Activated CD8-positive, alpha-beta T cell treated with anti-CD3 and anti-CD28 coated beads, Interleukin-2, amount 10 ng/mL, durations not matched to agents 7 days and 5 days (primary cell): ENCODE results near the gene DNMT3A. TPM values are rescaled to one million over a fixed set of nuclear protein-coding genes. Genes with fewer than 3 reads are reported as not detected.

Experiments used
- ATAC-seq: fragments of 150-1000 bp; cut with Tn5 transposase; one replicate; pipeline ENCODE4 v1.10.0; 2021; ENCODE audit warnings: moderate library complexity
- CTCF ChIA-PET: fragments of 350-600 bp; sonication (Branson Sonifier 250); formaldehyde crosslinking; loops from one replicate; lab custom pipeline; 2021; ENCODE audit warnings: antibody characterized with exemption; lab: Charles Lee
- POLR2A ChIA-PET: fragments of 350-600 bp; sonication (Branson Sonifier 250); formaldehyde crosslinking; loops from one replicate; lab custom pipeline; 2021; ENCODE audit warnings: antibody characterized with exemption; lab: Charles Lee
- DNase-seq: peaks from one replicate; pipeline ENCODE4 v3.0.0-alpha.2; 2020
- H3K27ac Mint-ChIP-seq: one replicate; pipeline ENCODE4 v1.8.0; 2021; ENCODE audit warnings: mild to moderate bottlenecking, mixed read lengths
- H3K27me3 Mint-ChIP-seq: one replicate; pipeline ENCODE4 v1.8.0; 2021; ENCODE audit warnings: low read depth, mixed read lengths
- H3K36me3 Mint-ChIP-seq: one replicate; pipeline ENCODE4 v1.8.0; 2021; ENCODE audit warnings: low read depth, mixed read lengths
- H3K4me1 Mint-ChIP-seq: one replicate; pipeline ENCODE4 v1.8.0; 2021; ENCODE audit warnings: low read depth, mixed read lengths
- H3K4me3 Mint-ChIP-seq: one replicate; pipeline ENCODE4 v1.8.0; 2021; ENCODE audit warnings: mild to moderate bottlenecking, mixed read lengths
- H3K9me3 Mint-ChIP-seq: one replicate; pipeline ENCODE4 v1.8.0; 2022; ENCODE audit warnings: mixed read lengths; ENCODE audit not compliant: insufficient read depth
- total RNA-seq, 2 experiments: library from RNA; stranded (reverse); gene quantifications; one replicate each; pipeline ENCODE4 v1.2.3, GENCODE V29; 2021

Gene DNMT3A
- total RNA-seq, 2 experiments from 2014 or later: 76.4 to 79.8 TPM

DNA sequence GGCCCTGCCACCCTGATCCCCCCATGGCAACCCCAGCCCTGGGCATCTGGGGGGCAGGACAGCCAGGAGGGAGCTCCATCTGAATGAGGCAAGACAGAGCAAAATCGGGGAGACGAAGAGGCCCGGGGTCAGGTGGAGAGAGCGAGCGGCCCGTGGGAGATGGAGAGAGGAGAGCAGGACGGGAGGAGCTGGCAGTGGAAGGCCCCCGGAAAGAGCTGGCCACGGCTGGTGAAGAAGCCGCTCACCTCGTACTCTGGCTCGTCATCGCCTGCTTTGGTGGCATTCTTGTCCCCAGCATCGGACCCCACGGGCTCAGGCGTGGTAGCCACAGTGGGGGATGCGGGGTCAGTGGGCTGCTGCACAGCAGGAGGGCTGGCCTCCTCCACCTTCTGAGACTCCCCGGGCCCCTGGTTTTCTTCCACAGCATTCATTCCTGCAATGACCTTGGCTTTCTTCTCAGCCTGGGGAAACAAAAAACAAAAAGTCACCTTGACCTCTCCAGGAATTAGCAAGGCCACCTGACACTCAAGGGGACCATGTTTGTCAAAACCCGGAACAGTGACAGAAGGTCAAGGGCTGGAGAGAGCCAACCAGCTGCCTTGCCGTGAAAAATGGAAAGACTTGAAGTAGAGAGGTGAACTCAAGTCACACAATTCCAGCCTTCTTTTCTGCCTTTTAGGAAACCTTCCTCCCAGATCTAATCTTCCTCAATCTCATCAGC, 93.8 kb downstream of the DNMT3A start:
- ChIA-PET POLR2A (no interaction called here), CTCF (no interaction called here)
- Mint-ChIP-seq H3K9me3 (no peaks in the 10 kb centered on the region), H3K27ac (no peak overlapping the region), H3K4me1 (peaks cover 24% of the 10 kb centered on the region), H3K4me3 (no peak overlapping the region), H3K27me3 (no peaks in the 10 kb centered on the region), H3K36me3 (peaks cover 44% of the 10 kb centered on the region)
- no peak for DNase-seq
- ATAC-seq: no peak

DNA sequence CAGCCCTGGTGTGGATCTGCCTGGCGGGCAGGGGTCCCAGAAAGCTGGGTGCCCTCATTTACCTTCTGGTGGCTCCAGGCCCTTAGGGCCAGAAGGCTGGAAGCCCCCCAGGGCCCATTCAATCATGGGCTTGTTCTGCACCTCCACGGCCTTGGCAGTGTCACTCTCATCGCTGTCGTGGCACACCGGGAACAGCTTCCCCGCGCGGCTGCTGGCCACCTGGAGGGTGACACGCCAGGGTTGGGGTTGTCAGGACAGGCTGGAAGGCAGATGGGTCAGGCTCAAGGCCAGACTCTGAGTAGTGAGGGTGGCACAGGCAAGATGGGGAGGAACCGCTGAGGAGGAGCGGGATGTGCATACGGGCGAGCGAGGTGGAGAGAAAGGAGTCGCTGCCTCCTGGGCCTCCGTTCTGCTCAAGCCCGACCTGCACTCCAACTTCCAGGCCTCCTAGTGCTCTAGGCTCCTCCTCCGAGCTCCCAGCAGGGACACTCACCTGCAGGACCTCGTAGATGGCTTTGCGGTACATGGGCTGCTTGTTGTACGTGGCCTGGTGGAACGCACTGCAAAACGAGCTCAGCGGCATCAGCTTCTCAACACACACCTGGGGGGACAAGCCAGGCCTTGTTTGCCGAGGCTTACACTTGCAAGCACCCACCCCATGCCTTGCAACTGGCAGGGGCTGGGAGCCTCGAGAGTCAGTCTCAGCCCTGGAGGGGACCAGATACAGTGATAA, 95.0 kb downstream of the DNMT3A start:
- no peak overlapping the region for H3K27ac Mint-ChIP-seq
- H3K9me3 Mint-ChIP-seq: no peaks in the 10 kb centered on the region
- H3K36me3 Mint-ChIP-seq: peaks cover 50% of the 10 kb centered on the region
- H3K4me1 Mint-ChIP-seq: peaks cover 23% of the 10 kb centered on the region
- ATAC-seq (no peak), DNase-seq (no peak)
- H3K27me3 Mint-ChIP-seq: no peaks in the 10 kb centered on the region
- ChIA-PET CTCF (interaction anchor here (1.0 kb wide), 1 partner anchor 27 kb away, joined by 3 read pairs; no protein-coding TSS in a partner anchor), POLR2A (no interaction called here)
- no peak overlapping the region for H3K4me3 Mint-ChIP-seq

DNA sequence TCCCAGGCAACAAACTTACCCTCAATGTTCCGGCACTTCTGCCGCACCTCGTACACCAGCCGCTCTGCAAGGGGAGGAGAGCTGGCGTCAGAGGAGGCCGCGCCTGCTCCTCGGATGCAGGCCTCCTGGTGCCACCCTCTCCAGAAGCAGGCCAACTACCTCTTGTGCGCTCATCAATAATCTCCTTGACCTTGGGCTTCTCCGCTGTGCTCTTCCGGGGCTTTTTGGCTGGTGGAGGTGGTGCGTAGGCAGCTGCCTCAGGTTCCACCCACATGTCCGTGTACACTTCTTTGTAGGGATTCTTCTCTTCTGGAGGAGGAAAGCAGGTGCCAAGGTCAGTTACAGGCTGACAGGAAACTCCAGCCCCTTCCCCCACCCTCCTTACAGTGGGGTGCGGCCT, 95.7 kb downstream of the DNMT3A start:
- Mint-ChIP-seq H3K4me3 (no peak overlapping the region), H3K27ac (no peak overlapping the region), H3K27me3 (no peaks in the 10 kb centered on the region), H3K36me3 (peaks cover 50% of the 10 kb centered on the region), H3K4me1 (peaks cover 19% of the 10 kb centered on the region), H3K9me3 (no peaks in the 10 kb centered on the region)
- ATAC-seq: no peak
- ChIA-PET CTCF (no interaction called here), POLR2A (no interaction called here)
- no peak for DNase-seq

GRCh38 chr2:25245141-25245540, 96.6 kb downstream of the DNMT3A start:
- ATAC-seq (no peak), DNase-seq (no peak)
- peaks cover 50% of the 10 kb centered on the region for H3K36me3 Mint-ChIP-seq
- no peaks in the 10 kb centered on the region for H3K27me3 Mint-ChIP-seq
- no peak overlapping the region for H3K4me3 Mint-ChIP-seq
- POLR2A ChIA-PET: no interaction called here
- CTCF ChIA-PET: no interaction called here
- H3K4me1 Mint-ChIP-seq: peaks cover 11% of the 10 kb centered on the region
- no peaks in the 10 kb centered on the region for H3K9me3 Mint-ChIP-seq
- no peak overlapping the region for H3K27ac Mint-ChIP-seq

DNA sequence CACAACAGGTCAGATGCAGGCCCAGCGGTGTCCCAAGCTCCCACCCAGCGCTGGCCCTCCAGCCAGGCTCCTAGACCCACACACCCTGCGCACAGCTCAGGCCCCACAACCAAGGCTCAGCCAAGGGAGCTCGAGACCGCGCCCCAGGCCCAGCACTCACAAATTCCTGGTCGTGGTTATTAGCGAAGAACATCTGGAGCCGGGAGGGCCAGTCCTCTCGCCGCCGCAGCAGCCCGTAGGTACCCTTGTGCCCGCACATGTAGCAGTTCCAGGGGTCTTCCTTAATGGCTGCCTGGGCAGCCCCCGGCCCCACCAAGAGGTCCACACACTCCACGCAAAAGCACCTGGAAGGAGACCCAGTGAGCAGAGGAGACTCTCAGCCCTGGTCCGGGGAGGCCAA, 97.7 kb downstream of the DNMT3A start:
- H3K9me3 Mint-ChIP-seq: no peaks in the 10 kb centered on the region
- peaks cover 51% of the 10 kb centered on the region for H3K36me3 Mint-ChIP-seq
- ATAC-seq (no peak), DNase-seq (no peak)
- H3K4me1 Mint-ChIP-seq: peaks cover 4% of the 10 kb centered on the region
- CTCF ChIA-PET: no interaction called here
- no peak overlapping the region for H3K27ac Mint-ChIP-seq
- no peak overlapping the region for H3K4me3 Mint-ChIP-seq
- H3K27me3 Mint-ChIP-seq: no peaks in the 10 kb centered on the region
- POLR2A ChIA-PET: interaction anchor here (0.6 kb wide), 1 partner anchor 30 kb away, joined by 3 read pairs; no protein-coding TSS in a partner anchor

DNA sequence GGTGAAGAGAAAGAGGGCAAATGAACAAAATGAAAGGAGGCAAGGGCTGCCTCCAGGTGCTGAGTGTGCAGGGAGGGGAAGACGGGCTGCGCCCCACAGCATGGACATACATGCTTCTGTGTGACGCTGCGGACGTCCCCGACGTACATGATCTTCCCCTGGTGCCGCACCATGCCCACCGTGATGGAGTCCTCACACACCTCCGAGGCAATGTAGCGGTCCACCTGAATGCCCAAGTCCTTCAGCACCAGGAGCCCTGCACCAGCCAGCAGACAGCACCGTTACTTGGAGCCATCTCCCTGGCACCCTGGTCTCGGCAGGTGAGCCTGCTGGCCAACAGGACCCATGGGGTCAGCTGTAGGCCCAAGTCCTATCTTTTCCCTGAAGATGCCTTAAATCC, 100.3 kb downstream of the DNMT3A start:
- H3K9me3 Mint-ChIP-seq: no peaks in the 10 kb centered on the region
- ChIA-PET POLR2A (no interaction called here), CTCF (no interaction called here)
- H3K27ac Mint-ChIP-seq: no peak overlapping the region
- no peak overlapping the region for H3K4me3 Mint-ChIP-seq
- peaks cover 4% of the 10 kb centered on the region for H3K4me1 Mint-ChIP-seq
- ATAC-seq (no peak), DNase-seq (no peak)
- H3K27me3 Mint-ChIP-seq: no peaks in the 10 kb centered on the region
- peaks cover 53% of the 10 kb centered on the region for H3K36me3 Mint-ChIP-seq

DNA sequence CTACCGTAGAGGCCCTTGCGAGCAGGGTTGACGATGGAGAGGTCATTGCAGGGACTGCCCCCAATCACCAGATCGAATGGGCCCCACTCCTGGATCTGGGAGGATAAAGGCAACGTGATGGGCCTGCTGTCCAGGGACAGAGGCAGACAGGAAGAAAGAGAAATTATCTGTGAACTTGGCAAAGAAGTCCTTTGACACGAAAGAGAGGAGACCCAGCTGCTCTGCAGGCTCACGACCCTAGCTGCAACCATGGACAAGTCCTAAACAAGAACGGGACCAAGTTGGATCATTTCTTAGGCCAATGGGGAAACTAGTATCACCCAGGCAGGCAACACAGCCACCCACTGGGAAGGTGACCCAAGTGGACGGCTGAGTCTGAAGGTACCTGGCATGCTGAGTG, 101.1 kb downstream of the DNMT3A start:
- no peaks in the 10 kb centered on the region for H3K27me3 Mint-ChIP-seq
- H3K27ac Mint-ChIP-seq: no peak overlapping the region
- no peak overlapping the region for H3K4me3 Mint-ChIP-seq
- CTCF ChIA-PET: interaction anchor here (0.8 kb wide), 1 partner anchor 136 kb away, joined by 3 read pairs; no protein-coding TSS in a partner anchor
- peaks cover 50% of the 10 kb centered on the region for H3K36me3 Mint-ChIP-seq
- H3K4me1 Mint-ChIP-seq: peaks cover 4% of the 10 kb centered on the region
- POLR2A ChIA-PET: no interaction called here
- DNase-seq (no peak), ATAC-seq (no peak)
- H3K9me3 Mint-ChIP-seq: no peaks in the 10 kb centered on the region

GRCh38 chr2:25238920-25239319, 102.8 kb downstream of the DNMT3A start:
- ChIA-PET POLR2A (no interaction called here), CTCF (no interaction called here)

GRCh38 chr2:25237764-25238163, 104.0 kb downstream of the DNMT3A start:
- peaks cover 59% of the 10 kb centered on the region for H3K36me3 Mint-ChIP-seq
- DNase-seq: no peak
- H3K27me3 Mint-ChIP-seq: no peaks in the 10 kb centered on the region
- no peak for ATAC-seq
- peaks cover 4% of the 10 kb centered on the region for H3K4me1 Mint-ChIP-seq
- ChIA-PET POLR2A (interaction anchor here (0.6 kb wide), 1 partner anchor 905 kb away, joined by 3 read pairs; no protein-coding TSS in a partner anchor), CTCF (no interaction called here)
- no peaks in the 10 kb centered on the region for H3K9me3 Mint-ChIP-seq
- no peak overlapping the region for H3K27ac Mint-ChIP-seq
- no peak overlapping the region for H3K4me3 Mint-ChIP-seq

More at GRCh38 chr2:25238920-25239319, 102.8 kb downstream of the DNMT3A start:
- no peak overlapping the region for H3K4me3 Mint-ChIP-seq
- DNase-seq: no peak
- H3K9me3 Mint-ChIP-seq: no peaks in the 10 kb centered on the region
- H3K27ac Mint-ChIP-seq: peak overlapping the region; percentile 64
- H3K36me3 Mint-ChIP-seq: peaks cover 56% of the 10 kb centered on the region
- H3K27me3 Mint-ChIP-seq: no peaks in the 10 kb centered on the region
- ATAC-seq: no peak
- H3K4me1 Mint-ChIP-seq: peaks cover 4% of the 10 kb centered on the region

DNA sequence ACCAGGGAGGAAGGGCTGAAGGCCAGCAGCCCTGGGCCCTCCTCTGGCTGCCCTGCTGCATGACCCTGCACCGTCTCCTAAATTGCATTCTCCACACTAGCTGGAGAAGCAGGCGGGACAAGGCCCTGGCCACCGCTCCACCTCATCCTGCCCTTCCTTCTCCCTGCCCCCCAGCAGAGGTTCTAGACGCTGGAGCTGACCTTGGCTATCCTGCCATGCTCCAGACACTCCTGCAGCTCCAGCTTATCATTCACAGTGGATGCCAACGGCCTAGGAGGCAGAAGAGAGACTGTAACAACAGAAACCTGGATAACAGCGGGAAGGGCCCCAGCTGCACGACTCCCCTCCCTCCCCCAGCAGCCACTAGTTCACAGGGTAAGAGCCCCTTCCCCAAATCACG, 105.0 kb downstream of the DNMT3A start:
- H3K4me1 Mint-ChIP-seq: no peaks in the 10 kb centered on the region
- H3K27me3 Mint-ChIP-seq: no peaks in the 10 kb centered on the region
- DNase-seq (no peak), ATAC-seq (no peak)
- H3K9me3 Mint-ChIP-seq: no peaks in the 10 kb centered on the region
- CTCF ChIA-PET: no interaction called here
- peaks cover 56% of the 10 kb centered on the region for H3K36me3 Mint-ChIP-seq
- H3K4me3 Mint-ChIP-seq: no peak overlapping the region
- no peak overlapping the region for H3K27ac Mint-ChIP-seq
- POLR2A ChIA-PET: no interaction called here

DNA sequence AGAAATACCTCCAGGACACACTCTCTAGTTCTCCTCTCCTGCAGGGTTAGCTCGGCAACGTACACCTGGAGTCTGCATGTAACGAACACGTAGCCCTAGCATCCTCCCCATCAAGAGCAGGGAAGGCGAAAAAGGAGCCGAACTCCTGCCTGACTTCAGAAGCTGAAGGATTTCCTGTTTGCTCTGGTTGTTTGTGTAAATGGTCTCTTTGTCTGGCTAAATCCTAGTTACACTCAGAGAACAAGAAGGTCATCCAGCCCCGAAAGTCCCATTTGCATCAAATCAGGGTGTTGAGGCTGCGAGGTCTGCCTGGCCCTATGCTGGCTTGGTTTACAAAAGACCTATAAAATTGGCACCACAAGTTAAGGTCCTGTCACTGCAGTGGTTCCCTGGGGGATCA, 107.0 kb downstream of the DNMT3A start:
- Mint-ChIP-seq H3K27me3 (no peaks in the 10 kb centered on the region), H3K27ac (no peak overlapping the region), H3K36me3 (peaks cover 49% of the 10 kb centered on the region), H3K4me3 (no peak overlapping the region), H3K4me1 (no peaks in the 10 kb centered on the region), H3K9me3 (no peaks in the 10 kb centered on the region)
- ChIA-PET POLR2A (no interaction called here), CTCF (no interaction called here)
- DNase-seq (no peak), ATAC-seq (no peak)

GRCh38 chr2:25233916-25234605, 107.7 kb downstream of the DNMT3A start:
- H3K27ac Mint-ChIP-seq: no peak overlapping the region
- no peak for DNase-seq
- no peaks in the 10 kb centered on the region for H3K27me3 Mint-ChIP-seq
- H3K9me3 Mint-ChIP-seq: no peaks in the 10 kb centered on the region
- CTCF ChIA-PET: no interaction called here
- peaks cover 4% of the 10 kb centered on the region for H3K4me1 Mint-ChIP-seq
- H3K4me3 Mint-ChIP-seq: no peak overlapping the region
- POLR2A ChIA-PET: no interaction called here
- no peak for ATAC-seq
- peaks cover 44% of the 10 kb centered on the region for H3K36me3 Mint-ChIP-seq
